Endothelial cell of umbilical vein (primary cell): ENCODE measurements around the gene NRCAM. TPM values are rescaled to one million over a fixed set of nuclear protein-coding genes. Genes with fewer than 3 reads are reported as not detected.

Experiments used
- BruUV-seq: library from RNA; stranded (reverse); fragments of 400-500 nt; replicated peaks from 2 replicates; lab custom pipeline; 2021; lab: Mats Ljungman, UMichigan
- CTCF ChIA-PET: fragments of 300-600, 350-600 bp; sonication (Branson Sonifier 250); formaldehyde crosslinking; loops from one replicate; lab custom pipeline; 2021; ENCODE audit warnings: antibody characterized with exemption, inconsistent platforms; lab: Charles Lee
- POLR2A ChIA-PET: fragments of 300-600, 350-600 bp; sonication (Branson Sonifier 250); formaldehyde crosslinking; loops from one replicate; lab custom pipeline; 2021; ENCODE audit warnings: antibody characterized with exemption, inconsistent platforms; lab: Charles Lee
- DNase-seq: peaks from one replicate; pipeline ENCODE4 v3.0.0-alpha.2; 2011; ENCODE audit warnings: low read depth, low spot score
- FAIRE-seq: peaks from 2 replicates; lab custom pipeline; 2011; peaks lifted over from hg19 to GRCh38; lab: Jason Lieb, UNC
- H2AFZ ChIP-seq: 2 replicates; pipeline ENCODE4 v1.6.0; 2012; ENCODE audit warnings: low read depth, low read length, control low read depth, inconsistent platforms
- H3K27ac ChIP-seq: 2 replicates; pipeline ENCODE4 v1.5.1; 2011; ENCODE audit warnings: low read depth, mild to moderate bottlenecking, control low read depth, low read length, moderate library complexity; ENCODE audit not compliant: insufficient read depth
- H3K27me3 ChIP-seq, 2 experiments: 2 replicates each; pipeline versions ENCODE4 v1.6.0 to v1.6.1; 2011; ENCODE audit warnings: low read length in 2 of 2, mixed read lengths in 1 of 2; ENCODE audit not compliant: control insufficient read depth in 2 of 2, insufficient read depth in 2 of 2
- H3K36me3 ChIP-seq, 2 experiments: 2 replicates in 1 of 2; 3 replicates in 1 of 2; pipeline ENCODE4 v1.5.1; 2011; ENCODE audit warnings: low read length in 2 of 2, mild to moderate bottlenecking in 1 of 2, moderate library complexity in 1 of 2; ENCODE audit not compliant: control insufficient read depth in 2 of 2, insufficient read depth in 2 of 2; ENCODE audit errors: extremely low read depth in 1 of 2
- H3K4me1 ChIP-seq: 3 replicates; pipeline ENCODE4 v1.5.1; 2011; ENCODE audit warnings: mild to moderate bottlenecking, low read length; ENCODE audit not compliant: control insufficient read depth, insufficient read depth; ENCODE audit errors: extremely low read depth
- H3K4me2 ChIP-seq: 2 replicates; pipeline ENCODE4 v1.6.1; 2011; ENCODE audit warnings: low read length, control low read depth, mixed read lengths; ENCODE audit not compliant: insufficient read depth
- H3K4me3 ChIP-seq, 3 experiments: fragments of 200-600 bp in 1 of 3; sonication (generic), shearing (Covaris generic) in 1 of 3; replicated peaks in 1 of 3; 2 replicates each; pipeline ENCODE4 v1.5.1; 2011 to 2016; ENCODE audit warnings: control low read depth in 3 of 3, low read length in 3 of 3, mild to moderate bottlenecking in 2 of 3, inconsistent platforms in 1 of 3, low read depth in 1 of 3, moderate library complexity in 1 of 3; ENCODE audit not compliant: insufficient read depth in 1 of 3
- H3K79me2 ChIP-seq: 2 replicates; pipeline ENCODE4 v1.6.0; 2012; ENCODE audit warnings: low read length, inconsistent platforms; ENCODE audit not compliant: control insufficient read depth, insufficient read depth
- H3K9ac ChIP-seq: replicated peaks from 2 replicates; pipeline ENCODE3; 2011; ENCODE audit warnings: low read length, control low read depth; ENCODE audit not compliant: insufficient read depth; ENCODE audit errors: extremely low read depth
- H3K9me1 ChIP-seq: replicated peaks from 3 replicates; pipeline ENCODE4 v1.6.0; 2011; ENCODE audit warnings: mild to moderate bottlenecking, low read length; ENCODE audit not compliant: control insufficient read depth, insufficient read depth; ENCODE audit errors: extremely low read depth
- H3K9me3 ChIP-seq: replicated peaks from 2 replicates; pipeline ENCODE4 v1.5.1; 2012; ENCODE audit warnings: low read length, inconsistent platforms; ENCODE audit not compliant: control insufficient read depth, insufficient read depth
- H4K20me1 ChIP-seq: replicated peaks from 2 replicates; pipeline ENCODE3; 2011; ENCODE audit warnings: mild to moderate bottlenecking, low read length; ENCODE audit not compliant: control insufficient read depth, insufficient read depth; ENCODE audit errors: extremely low read depth
- CTCF ChIP-seq, 2 donors: IDR thresholded peaks; 1 replicate in 1 of 2; 2 replicates in 1 of 2; pipeline ENCODE4 v1.5.1; 2011; ENCODE audit warnings: low read length in 2 of 2, mild to moderate bottlenecking in 2 of 2, moderate library complexity in 2 of 2, control low read depth in 1 of 2, inconsistent platforms in 1 of 2, low read depth in 1 of 2; ENCODE audit not compliant: insufficient read depth in 1 of 2; ENCODE audit errors: extremely low read depth in 1 of 2
- EZH2 ChIP-seq: IDR thresholded peaks from 2 replicates; pipeline ENCODE4 v1.6.1; 2012; ENCODE audit warnings: borderline replicate concordance, low read depth, mild to moderate bottlenecking, moderate library complexity, low read length, inconsistent platforms; ENCODE audit not compliant: severe bottlenecking
- FOS ChIP-seq: IDR thresholded peaks from 2 replicates; pipeline ENCODE4 v1.6.1; 2011; ENCODE audit warnings: mild to moderate bottlenecking, low read length, moderate library complexity, borderline replicate concordance; ENCODE audit not compliant: insufficient read depth
- GATA2 ChIP-seq: IDR thresholded peaks from 2 replicates; pipeline ENCODE4 v1.7.0; 2011; ENCODE audit warnings: low read depth, mild to moderate bottlenecking, moderate library complexity, mixed read lengths, low read length; ENCODE audit not compliant: insufficient read length, insufficient read depth
- JUN ChIP-seq: IDR thresholded peaks from 2 replicates; pipeline ENCODE4 v1.6.1; 2011; ENCODE audit warnings: borderline replicate concordance, low read depth; ENCODE audit not compliant: insufficient read length, insufficient read depth
- MYC ChIP-seq: IDR thresholded peaks from one replicate; pipeline ENCODE4 v1.6.1; 2011; ENCODE audit warnings: mild to moderate bottlenecking, low read depth, low read length
- POLR2A ChIP-seq: IDR thresholded peaks from 2 replicates; pipeline ENCODE4 v1.6.1; 2012; ENCODE audit warnings: low read depth, mild to moderate bottlenecking, control low read depth, low read length
- POLR2AphosphoS5 ChIP-seq: IDR thresholded peaks from 2 replicates; pipeline ENCODE4 v1.6.1; 2012; ENCODE audit warnings: low read depth, mild to moderate bottlenecking, control low read depth, low read length, moderate library complexity; ENCODE audit not compliant: insufficient read depth
- dilution Hi-C: fragments of 300-500 bp; cut with MboI; formaldehyde crosslinking; loops from one replicate; pipeline ENCODE4 v1.15.0; 2019; ENCODE audit warnings: low sequenced_read_pairs; ENCODE audit not compliant: extremely low pct_ligation_motif_present
- intact Hi-C: fragments of 100-400 bp; cut with micrococcal nuclease; formaldehyde crosslinking; loops from one replicate; pipeline ENCODE4 v1.10.0; 2022
- polyA plus RNA-seq, 4 experiments: library from polyadenylated mRNA; depleted of rRNA in 3 of 4; stranded (reverse) in 3 of 4; unstranded in 1 of 4; fragments of >200 nt; gene quantifications; 2 replicates each; pipeline versions ENCODE4 v1.2.1 to v1.2.3, GENCODE V29; 2011 to 2012; ENCODE audit warnings: missing spikeins in 1 of 4
- total RNA-seq: library from RNA; stranded (reverse); gene quantifications from 2 replicates; pipeline ENCODE4 v1.2.3, GENCODE V29; 2021
- TF ChIP-seq, protein P1 (sequence below): IDR thresholded peaks from 2 replicates; pipeline ENCODE4 v1.6.1; 2011; ENCODE audit not compliant: insufficient read depth, insufficient read length

Gene NRCAM
- total and polyA plus RNA-seq, 2 donors (not counting 3 experiments of a cell fraction or from before 2014, with no cell fraction given) = 26.0 to 47.6 TPM

GRCh38 chr7:108497082-108497725 lies 41.0 kb upstream of the NRCAM start:
- Histone ChIP-seq H3K4me1 (peaks cover 8% of the 10 kb centered on the region), H3K79me2 (no peaks in the 10 kb centered on the region), H3K4me2 (no peak overlapping the region), H3K9ac (no peak overlapping the region), H2AFZ (no peak overlapping the region), H3K9me3 (no peaks in the 10 kb centered on the region), H3K9me1 (no peaks in the 10 kb centered on the region), H3K36me3 (peaks cover 2% of the 10 kb centered on the region in 2 experiments), H4K20me1 (no peaks in the 10 kb centered on the region), H3K27ac (no peak overlapping the region), H3K27me3 (no peaks in the 10 kb centered on the region), H3K4me3 (no peak overlapping the region)
- FAIRE-seq = peak; percentile 60
- BruUV-seq = no TSS peak
- ChIA-PET CTCF (interaction anchor here (0.6 to 2.8 kb wide), 55 partner anchors 10 to 599 kb away, joined by 3 to 88 read pairs (median 5); partner anchors contain the start of genes LAMB1, NRCAM and PNPLA8), POLR2A (no interaction called here)
- DNase-seq = peak; percentile 73
- TF ChIP-seq, protein P1, sequence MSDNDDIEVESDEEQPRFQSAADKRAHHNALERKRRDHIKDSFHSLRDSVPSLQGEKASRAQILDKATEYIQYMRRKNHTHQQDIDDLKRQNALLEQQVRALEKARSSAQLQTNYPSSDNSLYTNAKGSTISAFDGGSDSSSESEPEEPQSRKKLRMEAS = no peak
- TF ChIP-seq CTCF (IDR thresholded peaks at IDR 0.05; ENCODE audit: extremely low read depth in 1 of 2, insufficient read depth in 1 of 2, low read depth in 1 of 2, low read length in 2 of 2) = peak; percentile 43 to 61
- intact Hi-C loops (loop anchor here (1.0 to 2.0 kb wide), 4 partner anchors 43 to 388 kb away; no protein-coding TSS in a partner anchor), dilution Hi-C loops (loop anchor here (25.0 kb wide), 1 partner anchor 310 kb away; no protein-coding TSS in a partner anchor)

DNA sequence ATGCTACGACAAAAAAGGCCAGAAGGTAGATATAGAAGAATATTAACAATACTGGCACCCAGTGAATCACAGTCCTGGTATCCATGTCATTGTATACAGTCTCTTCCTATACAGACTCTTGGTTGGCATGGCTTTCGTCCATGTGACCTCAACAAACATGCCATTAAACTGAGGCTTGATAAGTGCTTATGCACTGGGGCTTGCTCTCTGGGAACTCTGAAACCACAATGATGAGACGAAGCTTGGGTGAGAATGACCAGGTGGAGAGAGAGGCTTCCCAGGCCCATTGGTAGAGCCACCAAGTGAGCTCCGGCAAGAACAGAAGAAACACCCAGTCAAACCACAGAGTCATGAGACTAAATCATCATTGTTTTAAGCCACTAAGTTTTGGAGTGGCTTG lies 36.5 kb upstream of the NRCAM start:
- FAIRE-seq (no peak), DNase-seq (no peak)
- no peak overlapping the region for H3K4me3 ChIP-seq
- intact Hi-C loops = no loop called here
- H4K20me1 ChIP-seq = no peaks in the 10 kb centered on the region
- POLR2A ChIA-PET = no interaction called here
- H3K27me3 ChIP-seq = no peaks in the 10 kb centered on the region
- H3K4me1 ChIP-seq = peaks cover 21% of the 10 kb centered on the region
- dilution Hi-C loops = loop anchor here (25.0 kb wide), 1 partner anchor 305 kb away; no protein-coding TSS in a partner anchor
- H3K79me2 ChIP-seq = no peaks in the 10 kb centered on the region
- no TSS peak for BruUV-seq
- no peak overlapping the region for H2AFZ ChIP-seq
- H3K9me1 ChIP-seq = no peaks in the 10 kb centered on the region
- H3K4me2 ChIP-seq = no peak overlapping the region
- no peaks in the 10 kb centered on the region for H3K9me3 ChIP-seq
- H3K36me3 ChIP-seq = peaks cover 0 to 2% of the 10 kb centered on the region in 2 experiments
- H3K27ac ChIP-seq = no peak overlapping the region
- no peak for TF ChIP-seq CTCF (IDR thresholded peaks at IDR 0.05; ENCODE audit: extremely low read depth in 1 of 2, insufficient read depth in 1 of 2, low read depth in 1 of 2, low read length in 2 of 2)
- no peak for TF ChIP-seq POLR2AphosphoS5
- no peak for TF ChIP-seq GATA2
- no peak for TF ChIP-seq MYC
- no peak for TF ChIP-seq FOS
- TF ChIP-seq POLR2A = no peak
- no peak for TF ChIP-seq JUN
- TF ChIP-seq, protein P1 = no peak
- TF ChIP-seq EZH2 = no peak
- CTCF ChIA-PET = interaction anchor here (1.2 kb wide), 1 partner anchor 311 kb away, joined by 3 read pairs; no protein-coding TSS in a partner anchor
- no peak overlapping the region for H3K9ac ChIP-seq
